ENCODE results near the gene ZBTB7C. TPM values are rescaled to one million over a fixed set of nuclear protein-coding genes. Genes with fewer than 3 reads are reported as not detected.
A peak's percentile ranks its signal among the peaks of the same experiment; 100 is the strongest.

The ZBTB7C gene
- total RNA-seq, 1 donor from 2014 or later: 0.57 TPM

GRCh38 chr18:48345596-48345995 is 63.6 kb downstream of the ZBTB7C start:
- no peak overlapping the region for H3K4me3 Mint-ChIP-seq (ENCODE audit: low read depth)

GRCh38 chr18:48342581-48342980 is 66.6 kb downstream of the ZBTB7C start:
- Mint-ChIP-seq H3K4me3 (ENCODE audit: low read depth) (no peak overlapping the region), H3K9me3 (ENCODE audit: low read depth) (no peaks in the 10 kb centered on the region), H3K4me1 (ENCODE audit: low read depth) (peaks cover 9% of the 10 kb centered on the region), H3K36me3 (ENCODE audit: insufficient read depth) (no peaks in the 10 kb centered on the region), H3K27ac (peak overlapping the region; percentile 56), H3K27me3 (peaks cover 8% of the 10 kb centered on the region)
- no peak for TF ChIP-seq CTCF (IDR thresholded peaks at IDR 0.05; ENCODE audit: unreplicated experiment)
- DNase-seq (ENCODE audit: low spot score, unreplicated experiment): no peak

More at GRCh38 chr18:48345596-48345995, 63.6 kb downstream of the ZBTB7C start:
- H3K27ac Mint-ChIP-seq: no peak overlapping the region
- H3K27me3 Mint-ChIP-seq: peaks cover 12% of the 10 kb centered on the region
- DNase-seq (ENCODE audit: low spot score, unreplicated experiment): no peak
- TF ChIP-seq CTCF (IDR thresholded peaks at IDR 0.05; ENCODE audit: unreplicated experiment): no peak
- H3K4me1 Mint-ChIP-seq (ENCODE audit: low read depth): peaks cover 2% of the 10 kb centered on the region
- H3K36me3 Mint-ChIP-seq (ENCODE audit: insufficient read depth): no peaks in the 10 kb centered on the region
- no peaks in the 10 kb centered on the region for H3K9me3 Mint-ChIP-seq (ENCODE audit: low read depth)

GRCh38 chr18:48342125-48342524 is 67.1 kb downstream of the ZBTB7C start:
- Mint-ChIP-seq H3K4me1 (ENCODE audit: low read depth) (peaks cover 9% of the 10 kb centered on the region), H3K4me3 (ENCODE audit: low read depth) (no peak overlapping the region), H3K27me3 (peaks cover 4% of the 10 kb centered on the region), H3K36me3 (ENCODE audit: insufficient read depth) (no peaks in the 10 kb centered on the region), H3K27ac (no peak overlapping the region), H3K9me3 (ENCODE audit: low read depth) (no peaks in the 10 kb centered on the region)
- DNase-seq (ENCODE audit: low spot score, unreplicated experiment): no peak
- TF ChIP-seq CTCF (IDR thresholded peaks at IDR 0.05; ENCODE audit: unreplicated experiment): no peak

- no peaks in the 10 kb centered on the region for H3K36me3 Mint-ChIP-seq (ENCODE audit: insufficient read depth)
- DNase-seq (ENCODE audit: low spot score, unreplicated experiment): no peak
- TF ChIP-seq CTCF (IDR thresholded peaks at IDR 0.05; ENCODE audit: unreplicated experiment): no peak
- no peak overlapping the region for H3K27ac Mint-ChIP-seq
- H3K4me1 Mint-ChIP-seq (ENCODE audit: low read depth): peaks cover 12% of the 10 kb centered on the region
- no peaks in the 10 kb centered on the region for H3K9me3 Mint-ChIP-seq (ENCODE audit: low read depth)
- H3K4me3 Mint-ChIP-seq (ENCODE audit: low read depth): no peak overlapping the region
- H3K27me3 Mint-ChIP-seq: no peaks in the 10 kb centered on the region
Measured at GRCh38 chr18:48340560-48340959, 68.6 kb downstream of the ZBTB7C start.

GRCh38 chr18:48339692-48340091 is 69.5 kb downstream of the ZBTB7C start:
- Mint-ChIP-seq H3K27me3 (no peaks in the 10 kb centered on the region), H3K4me3 (ENCODE audit: low read depth) (no peak overlapping the region), H3K4me1 (ENCODE audit: low read depth) (peaks cover 12% of the 10 kb centered on the region), H3K27ac (no peak overlapping the region), H3K9me3 (ENCODE audit: low read depth) (no peaks in the 10 kb centered on the region), H3K36me3 (ENCODE audit: insufficient read depth) (no peaks in the 10 kb centered on the region)
- no peak for TF ChIP-seq CTCF (IDR thresholded peaks at IDR 0.05; ENCODE audit: unreplicated experiment)
- DNase-seq (ENCODE audit: low spot score, unreplicated experiment): no peak

All from progenitor cell of endocrine pancreas (in vitro differentiated cells).